Heart left ventricle (tissue), 16 donors: Measurements from ENCODE around the gene ADGRG2. TPM values are rescaled to one million over a fixed set of nuclear protein-coding genes. Genes with fewer than 3 reads are reported as not detected.

Experiments
- ATAC-seq, 4 donors: fragments of 200-7000 bp; cut with Tn5 transposase; one replicate each; pipeline ENCODE4 v1.9.1; 2020 to 2022; ENCODE audit warnings: moderate library complexity in 4 of 4, mild to moderate bottlenecking in 3 of 4, moderate number of reproducible peaks in 1 of 4
- DNase-seq, 5 donors: peaks; one replicate each; pipeline ENCODE4 v3.0.0-alpha.2; 2020
- H3K27ac ChIP-seq, 12 donors: fragments of 200-600 bp; sonication (generic) in 4 of 12; one replicate each; pipeline versions ENCODE4 v1.5.0 to v1.8.0; 2016 to 2022; ENCODE audit warnings: mild to moderate bottlenecking in 2 of 12
- H3K27me3 ChIP-seq, 9 donors: fragments of 200-600 bp; sonication (generic) in 2 of 9; one replicate each; pipeline versions ENCODE4 v1.5.1 to v1.8.0; 2016 to 2022; ENCODE audit warnings: mild to moderate bottlenecking in 3 of 9
- H3K36me3 ChIP-seq, 9 donors: fragments of 200-600 bp; sonication (generic) in 2 of 9; one replicate each; pipeline versions ENCODE4 v1.5.0 to v1.8.0; 2018 to 2022; ENCODE audit warnings: mild to moderate bottlenecking in 2 of 9
- H3K4me1 ChIP-seq, 12 donors: fragments of 200-600 bp; sonication (generic) in 4 of 12; one replicate each; pipeline versions ENCODE4 v1.5.0 to v1.8.0; 2016 to 2022; ENCODE audit warnings: mild to moderate bottlenecking in 3 of 12
- H3K4me3 ChIP-seq, 12 donors: fragments of 200-600 bp; sonication (generic) in 4 of 12; one replicate each; pipeline versions ENCODE4 v1.5.0 to v1.8.0; 2017 to 2022; ENCODE audit warnings: mild to moderate bottlenecking in 9 of 12, moderate library complexity in 4 of 12
- H3K9me3 ChIP-seq, 12 donors: fragments of 200-600 bp; sonication (generic) in 4 of 12; one replicate each; pipeline versions ENCODE4 v1.5.0 to v1.8.0; 2016 to 2022; ENCODE audit warnings: mild to moderate bottlenecking in 1 of 12
- CTCF ChIP-seq, 12 donors: fragments of 200-600 bp; sonication (generic) in 4 of 12; IDR thresholded peaks; one replicate each; pipeline versions ENCODE4 v1.5.0 to v1.8.0; 2018 to 2022; ENCODE audit warnings: antibody characterized with exemption in 12 of 12, mild to moderate bottlenecking in 5 of 12
- POLR2A ChIP-seq, 2 donors: fragments of 450-650 bp; IDR thresholded peaks; one replicate each; pipeline ENCODE4 v1.6.1; 2017; ENCODE audit warnings: antibody characterized with exemption in 2 of 2, mild to moderate bottlenecking in 2 of 2, moderate library complexity in 2 of 2
- WGBS, 4 donors: extraction: QIAGEN DNeasy Blood & Tissue Kit in 2 of 4; methylation state at CpG; one replicate each; pipeline versions ENCODE4 v1.1.5 to v1.1.7; 2013 to 2018; 5-methylcytosine and 5-hydroxymethylcytosine counted together
- intact Hi-C, 10 donors: fragments of 100-400 bp; cut with DNase I; formaldehyde crosslinking; loops; one replicate each; pipeline versions ENCODE4 v1.11.1 to v1.14.2; 2022
- polyA plus RNA-seq, 2 donors: library from polyadenylated mRNA; stranded (reverse); fragments of 200-250 nt; gene quantifications; one replicate each; pipeline ENCODE4 v1.2.3, GENCODE V29; 2013
- total RNA-seq, 9 donors: library from RNA; depleted of rRNA in 2 of 9; stranded (reverse); fragments of >200 nt in 2 of 9; fragmentation: NEBNext Ultra II Directional in 3 of 9; extraction: Animal tissue kit (Norgen Biotek cat#: 25700) in 3 of 9; gene quantifications; one replicate each; pipeline versions ENCODE4 v1.1.0 to v1.2.4, GENCODE V29; 2016 to 2023
- donor health status: ischemic (EF 13 %, LVEDD 7.1; RV severe dilation, severe dysfunction).
- donor health status: healthy with polysubstance abuse.
- donor health status: DM: no; HTN: yes; CAD: no.
- donor health status: DM: no; HTN: no; CAD: no.
- donor health status: ischemic (EF 25% LVEDD 6.9; RV normal size, moderate dysfunction).
- donor health status: ischemic (EF 25% LVEDD 5.7; RV mildly dilated, moderate dysfunction).
- donor health status: healthy.
- donor health status: DM: yes; HTN: yes; CAD: no.
- donor health status: ischemic (EF 35%, LVEDD 5.7; RV mildly dilated, moderate dysfunction).
- donor health status: nonischemic (EF 11% LVEDD 7.7; RV severe dilation, severe dysfunction).
- donor health status: DM: yes; HTN: yes; CAD: no.
- donor health status: PGD.
- donor health status: ischemic (EF 29% LVEDD 5.4; RV normal size, mild dysfunction).
- donor health status: nonischemic (EF 23%, LVEDD 6.1; RV moderate dilation, normal function).

ADGRG2 gene
- total and polyA plus RNA-seq, 11 donors, result 0.15 to 1.2 (median 0.24) TPM; not detected in 1

- Histone ChIP-seq H3K4me3 (no peak overlapping the region), H3K27me3 (no peaks in the 10 kb centered on the region), H3K27ac (no peak overlapping the region), H3K4me1 (no peaks in the 10 kb centered on the region), H3K9me3 (no peaks in the 10 kb centered on the region), H3K36me3 (no peaks in the 10 kb centered on the region)
- WGBS, 4 donors, result 75 to 96% (median 88%) methylated on average over 3 of the region's 3 CpGs
- no peak for ATAC-seq
- TF ChIP-seq POLR2A (IDR thresholded peaks at IDR 0.05) (no peak), CTCF (IDR thresholded peaks at IDR 0.05) (no peak)
- no peak for DNase-seq
- intact Hi-C loops, result no loop called here
These were observed 91.5 kb downstream of the ADGRG2 start for GRCh38 chrX:19030805-19031204.

GRCh38 chrX:19028560-19028959, 93.7 kb downstream of the ADGRG2 start:
- intact Hi-C loops, result no loop called here
- TF ChIP-seq CTCF (IDR thresholded peaks at IDR 0.05), result no peak
- TF ChIP-seq POLR2A (IDR thresholded peaks at IDR 0.05), result no peak
- WGBS, 4 donors, result 71 to 93% (median 85%) methylated on average over 6 of the region's 6 CpGs

GRCh38 chrX:19024366-19024765, 97.9 kb downstream of the ADGRG2 start:
- 68 to 93% (median 83%) methylated on average over 4 of the region's 4 CpGs for WGBS, 4 donors
- Histone ChIP-seq H3K27ac (no peak overlapping the region), H3K4me3 (no peak overlapping the region), H3K9me3 (no peaks in the 10 kb centered on the region), H3K4me1 (no peaks in the 10 kb centered on the region), H3K36me3 (no peaks in the 10 kb centered on the region), H3K27me3 (peaks cover 0 to 5% (median 0%) of the 10 kb centered on the region in 9 donors)
- DNase-seq, result no peak
- no peak for ATAC-seq
- intact Hi-C loops, result no loop called here
- TF ChIP-seq POLR2A (IDR thresholded peaks at IDR 0.05) (no peak), CTCF (IDR thresholded peaks at IDR 0.05) (no peak)

More at GRCh38 chrX:19028560-19028959, 93.7 kb downstream of the ADGRG2 start:
- no peak for ATAC-seq
- Histone ChIP-seq H3K36me3 (no peaks in the 10 kb centered on the region), H3K4me1 (no peaks in the 10 kb centered on the region), H3K27me3 (no peaks in the 10 kb centered on the region), H3K27ac (no peak overlapping the region), H3K9me3 (no peaks in the 10 kb centered on the region), H3K4me3 (no peak overlapping the region)
- DNase-seq, result no peak

- DNase-seq (no peak), ATAC-seq (no peak)
- Histone ChIP-seq H3K9me3 (no peaks in the 10 kb centered on the region), H3K27me3 (peaks cover 0 to 5% (median 0%) of the 10 kb centered on the region in 9 donors), H3K4me1 (no peaks in the 10 kb centered on the region), H3K27ac (no peak overlapping the region), H3K36me3 (no peaks in the 10 kb centered on the region), H3K4me3 (no peak overlapping the region)
- TF ChIP-seq CTCF (IDR thresholded peaks at IDR 0.05), result no peak
- TF ChIP-seq POLR2A (IDR thresholded peaks at IDR 0.05), result no peak
- 91 to 100% (median 96%) methylated on average over 2 of the region's 2 CpGs for WGBS, 4 donors
- intact Hi-C loops, result loop anchor here in 6 of 10 donors (5.0 to 10.0 kb wide), 3 partner anchors 312 to 625 kb away; no protein-coding TSS in a partner anchor
These were observed 102.3 kb downstream of the ADGRG2 start for GRCh38 chrX:19019996-19020395.
